ENCODE results near the gene SLC26A9. TPM values are rescaled to one million over a fixed set of nuclear protein-coding genes. Genes with fewer than 3 reads are reported as not detected.

The SLC26A9 gene
- total and polyA plus RNA-seq, 9 of the 15 experiments (the other 6 are each of a cell fraction or from before 2014, with no cell fraction given) = 0.03 TPM; not detected in 8

GRCh38 chr1:205917466-205918238 lies 25.6 kb downstream of the SLC26A9 start:
- ChIA-PET POLR2A (interaction anchor here (0.7 to 1.1 kb wide), 3 partner anchors 8 to 59 kb away, joined by 3 read pairs; no protein-coding TSS in a partner anchor), CTCF (ENCODE audit: low intra/inter-chr PET ratio) (interaction anchor here (7.8 kb wide), 1 partner anchor 60 kb away, joined by 114 read pairs; no protein-coding TSS in a partner anchor)
- H3K79me2 ChIP-seq (ENCODE audit: control insufficient read depth, insufficient read depth, low read length) = no peaks in the 10 kb centered on the region
- no peaks in the 10 kb centered on the region for H3K4me1 ChIP-seq (replicated peaks in 1 of 2; ENCODE audit: control insufficient read depth in 2 of 2, insufficient read depth in 2 of 2, low read length in 2 of 2)
- no peak overlapping the region for H3K4me3 ChIP-seq
- no peak for FAIRE-seq
- in situ Hi-C loops (cut with MboI) (no loop called here), intact Hi-C loops (cut with micrococcal nuclease) (no loop called here)
- peaks cover 26 to 66% of the 10 kb centered on the region in 2 experiments; a peak in 4 of 5 replicates for H3K27me3 ChIP-seq (ENCODE audit: control insufficient read depth in 2 of 2, insufficient read depth in 2 of 2, low read length in 2 of 2)
- H3K4me2 ChIP-seq (ENCODE audit: insufficient read depth, low read length) = no peak overlapping the region
- TF ChIP-seq ZC3H11A (IDR thresholded peaks at IDR 0.05; ENCODE audit: low read depth, low read length) = no peak
- no peak for TF ChIP-seq ZNF224 (CRISPR knock-in tag; IDR thresholded peaks at IDR 0.05)
- TF ChIP-seq CEBPZ (IDR thresholded peaks at IDR 0.05; ENCODE audit: borderline replicate concordance, low read depth, low read length) = no peak
- no peak for TF ChIP-seq HOMEZ (CRISPR knock-in tag; IDR thresholded peaks at IDR 0.05)
- TF ChIP-seq ATF7 (IDR thresholded peaks at IDR 0.05) = no peak
- no peak for TF ChIP-seq ZFP1 (CRISPR knock-in tag; IDR thresholded peaks at IDR 0.05)
- TF ChIP-seq RUNX1 (IDR thresholded peaks at IDR 0.05; ENCODE audit: low read depth) = no peak
- TF ChIP-seq PRDM10 (IDR thresholded peaks at IDR 0.05; ENCODE audit: partially characterized antibody) = no peak
- no peak for TF ChIP-seq ZNF644 (tag; IDR thresholded peaks at IDR 0.05; ENCODE audit: low read depth)
- no peak for TF ChIP-seq SFPQ (IDR thresholded peaks at IDR 0.05; ENCODE audit: low read depth, low read length)
- H3K9ac ChIP-seq (ENCODE audit: insufficient read depth in 1 of 2, low read depth in 2 of 2, low read length in 2 of 2) = no peak overlapping the region
- no peak overlapping the region for H2AFZ ChIP-seq (ENCODE audit: low read depth, low read length)
- no peak for ATAC-seq
- no peaks in the 10 kb centered on the region for H3K9me1 ChIP-seq (ENCODE audit: control insufficient read depth, insufficient read depth, low read length)
- H3K36me3 ChIP-seq (ENCODE audit: control insufficient read depth, insufficient read depth, low read length) = no peaks in the 10 kb centered on the region
- BruUV-seq (replicated peaks) = no TSS peak
- WGBS (ENCODE audit: insufficient coverage, low coverage, missing lambda C conversion rate) = under 1% methylated on average over 8 of the region's 8 CpGs
- peaks cover 3% of the 10 kb centered on the region for H4K20me1 ChIP-seq (replicated peaks; ENCODE audit: control insufficient read depth, insufficient read depth, low read length)
- no peak for DNase-seq (ENCODE audit: extremely low read depth in 1 of 4, low spot score in 3 of 4)
- no peaks in the 10 kb centered on the region for H3K9me3 ChIP-seq (replicated peaks; ENCODE audit: control insufficient read depth, insufficient read depth, low read depth, low read length)
- H3K27ac ChIP-seq (ENCODE audit: extremely low read depth, low read depth, low read length) = no peak overlapping the region
